Brain microvascular endothelial cell (primary cell): ENCODE data around the gene RAB5A.

Source experiments
- DNase-seq: peaks from one replicate; pipeline ENCODE4 v3.0.0-alpha.2; 2020
- H3K27ac ChIP-seq: fragments of 250-450 bp; sonication (Bioruptor Pico); 2 replicates; pipeline ENCODE4 v1.5.1; 2020; ENCODE audit warnings: mild to moderate bottlenecking, moderate library complexity
- H3K27me3 ChIP-seq: fragments of 250-450 bp; sonication (Bioruptor Pico); replicated peaks from 2 replicates; pipeline ENCODE4 v1.5.1; 2020; ENCODE audit warnings: mild to moderate bottlenecking
- H3K36me3 ChIP-seq: fragments of 250-450 bp; sonication (Bioruptor Pico); replicated peaks from 2 replicates; pipeline ENCODE4 v1.5.1; 2020; ENCODE audit warnings: mild to moderate bottlenecking
- H3K4me3 ChIP-seq: 2 replicates; pipeline ENCODE4 v1.5.1; 2011; ENCODE audit warnings: low read depth, mild to moderate bottlenecking, control low read depth, low read length, moderate library complexity
- CTCF ChIP-seq: IDR thresholded peaks from 2 replicates; pipeline ENCODE4 v1.5.1; 2011; ENCODE audit warnings: low read depth, mild to moderate bottlenecking, moderate library complexity, low read length, control low read depth, inconsistent platforms; ENCODE audit errors: missing control alignments
- in situ Hi-C: cut with HindIII; loops from 2 replicates; pipeline ENCODE4 v1.10.0; 2017; ENCODE audit warnings: low sequenced_read_pairs, low pct_ligation_motif_present

RAB5A gene

GRCh38 chr3:19940643-19941042, 6.3 kb upstream of the RAB5A start:
- in situ Hi-C loops, result no loop called here
- no peak for DNase-seq
- no peak overlapping the region for H3K4me3 ChIP-seq
- H3K27ac ChIP-seq, result no peak overlapping the region
- no peak for TF ChIP-seq CTCF
- H3K36me3 ChIP-seq, result no peaks in the 10 kb centered on the region
- H3K27me3 ChIP-seq, result no peaks in the 10 kb centered on the region

- Histone ChIP-seq H3K27ac (no peak overlapping the region), H3K27me3 (no peaks in the 10 kb centered on the region), H3K36me3 (peaks cover 3% of the 10 kb centered on the region), H3K4me3 (no peak overlapping the region)
- TF ChIP-seq CTCF, result no peak
- in situ Hi-C loops, result no loop called here
- DNase-seq, result no peak
Observed at GRCh38 chr3:19945534-19945933, 1.4 kb upstream of the RAB5A start.

GRCh38 chr3:19945969-19946831, 697 bp upstream of the RAB5A start:
- in situ Hi-C loops, result no loop called here
- no peak for TF ChIP-seq CTCF
- peaks cover 4% of the 10 kb centered on the region for H3K36me3 ChIP-seq
- H3K27me3 ChIP-seq, result no peaks in the 10 kb centered on the region
- peak overlapping the region; percentile 92 for H3K27ac ChIP-seq
- DNase-seq, result no peak
- peak overlapping the region; percentile 96 for H3K4me3 ChIP-seq

GRCh38 chr3:19947549-19948225, 790 bp downstream of the RAB5A start:
- no peak for TF ChIP-seq CTCF
- H3K36me3 ChIP-seq, result peaks cover 11% of the 10 kb centered on the region
- H3K27ac ChIP-seq, result peak overlapping the region; percentile 92
- in situ Hi-C loops, result no loop called here
- H3K4me3 ChIP-seq, result peak overlapping the region; percentile 96
- peak; percentile 25 for DNase-seq
- no peaks in the 10 kb centered on the region for H3K27me3 ChIP-seq

- Histone ChIP-seq H3K36me3 (peaks cover 11% of the 10 kb centered on the region), H3K4me3 (peak overlapping the region; percentile 96), H3K27ac (peak overlapping the region; percentile 92), H3K27me3 (no peaks in the 10 kb centered on the region)
- TF ChIP-seq CTCF, result no peak
- in situ Hi-C loops, result no loop called here
- DNase-seq, result no peak
Observed at GRCh38 chr3:19948226-19948591, 1.3 kb downstream of the RAB5A start.
